GM19035 (cell line): ENCODE results near the gene PDCD5.
"Not testable (repeated sequence)": the region's sequence is repeated elsewhere in the genome, so short reads cannot be mapped to it uniquely, and the experiment has no call there.

Experiments used
- ATAC-seq: cut with Tn5 transposase; IDR thresholded peaks from one replicate; pipeline ENCODE4 v1.9.1; 2021; ENCODE audit not compliant: unreplicated experiment

PDCD5 gene

GRCh38 chr19:32580901-32581704 lies at the start of gene PDCD5:
PDCD5 (plus strand) TSS chr19:32581190; CDS start chr19:32581262, 72 bp downstream.
- ATAC-seq, result peak; percentile 91

DNA sequence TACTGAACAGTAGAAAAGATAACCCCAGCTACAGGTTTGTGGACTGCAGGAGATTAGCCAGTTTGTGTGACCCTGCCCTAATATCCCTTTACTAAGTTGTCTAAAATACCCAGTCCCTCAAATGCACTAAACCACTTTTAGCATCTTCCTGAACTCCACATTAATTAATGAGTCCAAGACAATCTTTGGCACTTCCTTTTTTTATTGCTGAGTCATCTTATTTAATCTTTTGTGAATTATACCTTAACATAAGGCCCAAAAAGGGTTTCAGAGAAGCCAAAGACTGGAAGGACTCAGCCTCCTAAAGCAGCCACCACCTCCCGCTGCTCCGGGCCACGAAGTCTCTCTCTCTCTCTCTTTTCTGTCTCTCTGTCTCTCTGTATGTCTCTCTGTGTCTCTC lies 48.8 kb upstream of the PDCD5 start:
- no peak for ATAC-seq

DNA sequence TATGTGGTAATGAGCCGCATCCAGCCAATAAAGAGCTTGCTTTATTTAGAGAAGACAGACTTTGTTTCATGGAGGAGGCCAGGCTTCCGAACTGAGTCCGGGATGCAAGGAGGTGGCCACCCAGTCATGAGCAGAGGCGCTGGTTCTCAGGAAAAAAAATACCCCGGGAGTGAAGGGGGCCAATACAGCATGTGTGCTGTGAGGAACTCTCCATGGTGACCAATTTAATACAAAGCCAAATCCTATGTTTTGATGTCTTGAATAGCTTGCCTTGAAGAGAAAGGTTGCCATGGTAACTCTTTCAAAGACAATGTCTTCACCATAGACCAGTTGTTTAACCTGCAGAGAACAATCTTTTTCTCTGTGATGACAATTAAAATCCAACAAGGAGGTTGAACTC lies 43.4 kb upstream of the PDCD5 start:
- no peak for ATAC-seq

- ATAC-seq, result no peak
Measured at GRCh38 chr19:32539240-32539916, 41.6 kb upstream of the PDCD5 start.

DNA sequence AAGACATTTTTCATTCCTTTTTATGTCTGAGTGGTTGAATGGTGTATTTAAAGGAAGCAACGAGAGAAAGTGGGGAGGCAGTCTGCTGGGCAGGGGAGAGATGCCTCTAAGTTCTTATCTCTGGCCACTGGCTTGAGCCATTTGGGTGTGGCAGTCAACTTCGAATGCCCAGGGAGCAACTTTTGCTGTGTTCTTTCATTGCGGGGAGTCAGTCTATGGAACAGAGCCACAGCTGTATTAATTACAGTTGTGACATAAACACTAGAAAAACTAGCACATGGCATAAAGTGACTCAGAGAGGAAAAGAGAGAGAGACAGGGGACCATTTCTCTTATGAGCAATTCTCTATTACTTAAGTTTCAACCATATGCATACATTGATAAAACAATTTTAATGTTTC lies 40.4 kb upstream of the PDCD5 start:
- no peak for ATAC-seq

GRCh38 chr19:32541376-32541775 lies 39.6 kb upstream of the PDCD5 start:
- not testable (repeated sequence) for ATAC-seq

GRCh38 chr19:32542477-32543108 lies 38.4 kb upstream of the PDCD5 start:
- ATAC-seq, result no peak

GRCh38 chr19:32543115-32543900 lies 37.7 kb upstream of the PDCD5 start:
- no peak for ATAC-seq

GRCh38 chr19:32544917-32545316 lies 36.1 kb upstream of the PDCD5 start:
- no peak for ATAC-seq

GRCh38 chr19:32550666-32551065 lies 30.3 kb upstream of the PDCD5 start:
- ATAC-seq, result no peak

DNA sequence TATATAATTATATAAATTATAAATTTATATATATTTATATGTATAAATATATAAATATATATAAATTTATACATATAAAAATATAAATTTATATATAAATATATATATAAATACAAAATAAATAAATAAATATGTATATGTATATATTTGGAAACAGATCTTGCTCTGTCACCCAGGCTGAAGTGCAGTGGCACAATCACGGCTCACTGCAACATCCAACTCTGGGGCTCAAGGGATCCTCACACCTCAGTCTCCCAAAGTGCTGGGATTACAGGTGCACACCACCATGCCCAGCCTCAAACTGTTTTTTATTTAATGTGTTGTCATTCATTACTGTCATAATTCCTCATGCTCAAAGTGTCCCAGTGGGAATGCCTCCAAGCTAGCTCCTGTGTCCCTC lies 25.2 kb upstream of the PDCD5 start:
- no peak for ATAC-seq

GRCh38 chr19:32558607-32559228 lies 22.3 kb upstream of the PDCD5 start:
- ATAC-seq, result no peak

GRCh38 chr19:32563761-32564160 lies 17.2 kb upstream of the PDCD5 start:
- ATAC-seq, result no peak

DNA sequence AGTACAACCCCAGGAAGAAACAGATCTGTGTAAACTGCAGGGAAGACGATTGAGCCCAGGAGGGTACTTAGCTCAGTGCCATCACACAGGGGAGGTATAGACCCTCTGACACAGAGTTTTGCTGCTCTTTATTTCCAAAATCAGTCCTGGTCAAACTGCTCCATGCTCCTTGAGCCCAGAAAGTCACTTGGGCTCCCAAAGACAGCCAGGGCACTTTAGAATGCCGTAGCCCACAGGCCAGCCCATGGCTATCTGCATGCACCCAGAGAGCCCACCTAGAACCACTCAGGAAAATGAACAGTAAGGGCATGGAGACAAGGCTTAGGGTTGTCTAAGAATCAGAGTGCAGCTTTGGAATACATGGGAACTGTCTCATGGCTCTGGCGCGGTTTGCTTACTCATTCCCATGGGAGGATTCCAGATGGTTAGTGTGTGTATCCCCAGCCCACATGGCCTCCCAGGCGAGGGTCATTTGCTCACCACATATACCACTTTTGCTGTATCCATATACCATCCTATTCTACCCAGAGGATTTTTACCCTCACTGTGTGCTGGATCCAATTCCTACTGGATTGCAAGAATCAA lies 14.7 kb upstream of the PDCD5 start:
- no peak for ATAC-seq

DNA sequence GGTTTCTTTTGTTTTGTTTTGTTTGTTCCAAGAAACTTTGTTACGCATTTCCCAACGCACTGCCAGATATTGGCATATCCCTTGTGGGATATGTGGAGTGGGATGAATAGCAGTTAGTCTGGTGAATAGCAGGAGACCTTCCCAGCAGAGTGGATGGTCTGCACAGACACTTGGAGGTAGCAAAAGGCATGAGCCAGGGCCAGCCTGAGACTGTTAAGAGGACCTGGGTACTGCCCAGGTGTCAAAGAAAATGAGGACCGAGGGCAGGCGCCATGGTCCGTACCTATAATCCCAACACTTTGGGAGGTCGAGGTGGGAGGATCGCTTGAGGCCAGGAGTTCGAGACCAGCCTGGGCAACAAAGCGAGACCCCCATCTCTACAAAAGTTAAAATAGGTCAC lies 13.5 kb upstream of the PDCD5 start:
- ATAC-seq, result no peak

GRCh38 chr19:32570081-32570785 lies 10.8 kb upstream of the PDCD5 start:
- ATAC-seq, result no peak

DNA sequence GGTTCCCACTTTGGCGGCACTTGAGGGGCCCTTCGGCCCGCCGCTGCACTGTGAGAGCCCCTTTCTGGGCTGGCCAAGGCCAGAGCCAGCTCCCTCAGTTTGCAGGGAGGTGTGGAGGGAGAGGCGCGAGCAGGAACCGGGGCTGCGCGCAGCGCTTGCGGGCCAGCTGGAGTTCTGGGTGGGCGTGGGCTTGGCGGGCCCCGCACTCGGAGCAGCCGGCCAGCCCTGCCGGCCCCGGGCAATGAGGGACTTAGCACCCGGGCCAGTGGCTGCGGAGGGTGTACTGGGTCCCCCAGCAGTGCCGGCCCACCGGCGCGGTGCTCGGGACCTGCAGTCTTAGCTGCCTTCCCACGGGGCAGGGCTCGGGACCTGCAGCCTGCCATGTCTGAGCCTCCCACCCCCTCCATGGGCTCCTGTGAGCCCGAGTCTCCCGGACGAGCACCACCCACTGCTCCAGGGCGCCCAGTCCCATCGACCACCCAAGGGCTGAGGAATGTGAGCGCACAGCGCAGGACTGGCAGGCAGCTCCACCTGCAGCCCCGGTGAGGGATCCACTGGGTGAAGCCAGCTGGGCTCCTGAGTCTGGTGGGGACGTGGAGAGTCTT lies 9.4 kb upstream of the PDCD5 start:
- ATAC-seq, result not testable (repeated sequence)

DNA sequence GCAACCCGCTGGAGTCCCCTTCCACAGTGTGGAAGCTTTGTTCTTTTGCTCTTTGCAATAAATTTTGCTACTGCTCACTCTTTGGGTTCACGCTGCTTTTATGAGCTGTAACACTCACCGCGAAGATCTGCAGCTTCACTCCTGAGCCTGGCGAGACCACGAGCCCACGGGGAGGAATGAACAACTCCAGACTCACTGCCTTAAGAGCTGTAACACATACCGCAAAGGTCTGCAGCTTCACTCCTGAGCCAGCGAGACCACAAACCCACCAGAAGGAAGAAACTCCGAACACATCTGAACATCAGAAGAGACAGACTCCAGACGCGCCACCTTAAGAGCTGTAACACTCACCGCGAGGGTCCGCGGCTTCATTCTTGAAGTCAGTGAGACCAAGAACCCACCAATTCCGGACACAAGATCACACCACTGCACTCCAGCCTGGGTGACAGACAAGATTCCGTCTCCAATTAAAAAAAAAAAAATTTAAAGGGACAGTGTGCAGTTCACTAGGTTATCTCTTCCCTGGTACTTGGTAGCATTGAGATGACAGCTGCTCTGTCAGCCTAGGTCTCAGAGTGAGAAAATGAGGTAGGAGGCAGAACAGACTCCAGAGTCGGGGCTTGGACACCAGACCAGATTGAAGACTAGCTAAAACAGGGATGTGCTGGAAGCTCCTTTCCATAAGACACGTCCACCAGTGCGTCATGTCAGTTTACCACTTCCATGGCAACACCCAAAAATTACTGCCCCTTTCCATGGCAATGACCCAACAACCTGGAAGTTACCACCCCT lies 8.1 kb upstream of the PDCD5 start:
- ATAC-seq, result not testable (repeated sequence)

DNA sequence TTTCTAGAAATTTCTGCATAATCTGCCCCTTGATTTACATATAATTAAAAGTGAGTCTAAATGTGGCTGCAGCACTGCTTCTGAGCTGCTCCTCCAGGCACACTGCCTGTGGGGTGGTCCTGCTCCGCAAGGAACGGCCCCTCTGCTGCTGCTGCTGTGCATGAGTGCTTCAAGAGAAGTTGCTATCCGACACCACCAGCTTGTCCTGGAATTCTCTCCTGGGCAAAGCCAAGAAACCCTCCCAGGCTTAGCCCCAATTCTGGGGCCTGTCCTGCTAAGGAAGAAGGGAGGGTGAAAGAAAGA lies 7.5 kb upstream of the PDCD5 start:
- ATAC-seq, result no peak
